Kidney (tissue), 14 donors: ENCODE results near the gene HPCA. TPM values are rescaled to one million over a fixed set of nuclear protein-coding genes. Genes with fewer than 3 reads are reported as not detected.

Source experiments
- DNase-seq, 5 donors: peaks; one replicate each; pipeline ENCODE4 v3.0.0-alpha.2; 2013 to 2020
- FAIRE-seq: peaks from 2 replicates; lab custom pipeline; 2012; peaks lifted over from hg19 to GRCh38; lab: Jason Lieb, UNC
- H3K27ac ChIP-seq, 2 donors: one replicate each; pipeline ENCODE4 v1.7.0; 2013; ENCODE audit warnings: low read depth in 2 of 2, low read length in 2 of 2, inconsistent platforms in 1 of 2
- H3K27me3 ChIP-seq: one replicate; pipeline ENCODE4 v1.7.1; 2013; ENCODE audit warnings: low read length, inconsistent platforms; ENCODE audit not compliant: control insufficient read depth, insufficient read depth
- H3K36me3 ChIP-seq, 3 donors: one replicate each; pipeline versions ENCODE4 v1.7.0 to v1.7.1; 2013; ENCODE audit warnings: low read length in 3 of 3, control low read depth in 1 of 3, inconsistent platforms in 1 of 3; ENCODE audit not compliant: insufficient read depth in 3 of 3, control insufficient read depth in 2 of 3
- H3K4me1 ChIP-seq, 3 donors: one replicate each; pipeline versions ENCODE4 v1.7.0 to v1.7.1; 2013; ENCODE audit warnings: low read length in 3 of 3, inconsistent platforms in 1 of 3, low read depth in 1 of 3; ENCODE audit not compliant: control insufficient read depth in 2 of 3, insufficient read depth in 2 of 3
- H3K4me3 ChIP-seq, 3 donors: one replicate each; pipeline versions ENCODE4 v1.7.0 to v1.8.1; 2013; ENCODE audit warnings: low read length in 3 of 3, control low read depth in 1 of 3, inconsistent platforms in 1 of 3
- H3K9ac ChIP-seq, 3 donors: one replicate each; pipeline versions ENCODE4 v1.7.0 to v1.7.1; 2013; ENCODE audit warnings: low read length in 3 of 3, control low read depth in 1 of 3, inconsistent platforms in 1 of 3
- H3K9me3 ChIP-seq, 3 donors: one replicate each; pipeline versions ENCODE4 v1.7.0 to v1.7.1; 2013; ENCODE audit warnings: low read length in 3 of 3, control low read depth in 1 of 3, inconsistent platforms in 1 of 3; ENCODE audit not compliant: control insufficient read depth in 2 of 3, insufficient read depth in 1 of 3
- intact Hi-C: fragments of 100-400 bp; cut with DNase I; formaldehyde crosslinking; loops from one replicate; pipeline ENCODE4 v1.11.1; 2022
- polyA plus RNA-seq: library from polyadenylated mRNA; stranded (reverse); fragments of 350-450 nt; fragmentation: Illumina TruSeq; extraction: RNeasy Lipid Tissue Mini Kit (QIAGEN cat#74804); gene quantifications from one replicate; pipeline ENCODE4 v1.2.3, GENCODE V29; 2014; ENCODE audit warnings: low read depth, low replicate concordance; ENCODE audit not compliant: insufficient read depth
- total RNA-seq: library from RNA; stranded (reverse); fragmentation: NEBNext Ultra II Directional; extraction: Animal tissue kit (Norgen Biotek cat#: 25700); gene quantifications from one replicate; pipeline ENCODE4 v1.2.1, GENCODE V29; 2021
- TF ChIP-seq, protein P1 (sequence below): IDR thresholded peaks from 3 replicates; pipeline ENCODE4 v1.5.1; 2012; ENCODE audit warnings: mild to moderate bottlenecking, moderate library complexity, borderline replicate concordance; ENCODE audit not compliant: insufficient read depth; ENCODE audit errors: extremely low read depth
- donor health status: control.
- donor health status: control.
- donor health status: control.
- donor health status: control.
- donor health status: control.
- donor health status: DM: yes; HTN: yes; CAD: no.
- donor health status: Normal renal cell carcinoma (clear cell type).

Gene HPCA
- total and polyA plus RNA-seq, 2 donors from 2014 or later = 0.28 to 1.2 TPM

DNA sequence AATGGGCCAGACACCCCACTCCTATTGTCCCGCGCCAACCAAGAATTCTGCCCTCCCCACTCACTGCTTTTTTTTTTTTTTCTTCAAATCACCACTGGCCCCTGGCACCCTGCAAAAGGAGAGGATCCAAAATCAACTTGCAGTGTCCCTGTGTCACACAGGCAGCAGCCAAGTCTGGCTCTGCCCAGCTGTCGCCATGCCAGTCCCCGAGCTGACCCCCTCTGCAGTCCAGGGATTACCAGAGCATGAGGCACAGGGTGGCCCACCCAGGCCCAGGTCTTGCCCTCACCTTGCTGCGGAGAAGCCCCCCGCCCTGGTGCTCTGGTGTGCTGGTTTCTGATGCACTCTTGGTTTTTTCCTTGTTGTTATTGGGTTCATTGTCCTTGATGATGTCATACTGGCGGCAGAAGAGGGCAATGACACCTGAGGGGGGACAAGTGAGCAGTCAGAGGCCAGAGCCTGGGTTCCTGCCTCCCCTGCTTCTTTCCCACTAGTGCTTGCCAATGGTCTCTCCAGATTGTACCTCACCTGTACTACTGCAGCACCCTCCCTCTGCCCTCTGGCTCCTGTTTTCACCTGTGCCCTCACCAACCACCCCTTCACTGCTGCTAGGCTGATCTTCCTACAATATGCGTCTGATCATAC is 21.8 kb upstream of the HPCA start:
- Histone ChIP-seq H3K4me3 (no peak overlapping the region), H3K27ac (no peak overlapping the region), H3K36me3 (no peaks in the 10 kb centered on the region), H3K9me3 (no peaks in the 10 kb centered on the region), H3K27me3 (no peaks in the 10 kb centered on the region), H3K4me1 (peaks cover 0 to 6% (median 0%) of the 10 kb centered on the region in 3 donors), H3K9ac (no peak overlapping the region)
- intact Hi-C loops = no loop called here
- TF ChIP-seq, protein P1, sequence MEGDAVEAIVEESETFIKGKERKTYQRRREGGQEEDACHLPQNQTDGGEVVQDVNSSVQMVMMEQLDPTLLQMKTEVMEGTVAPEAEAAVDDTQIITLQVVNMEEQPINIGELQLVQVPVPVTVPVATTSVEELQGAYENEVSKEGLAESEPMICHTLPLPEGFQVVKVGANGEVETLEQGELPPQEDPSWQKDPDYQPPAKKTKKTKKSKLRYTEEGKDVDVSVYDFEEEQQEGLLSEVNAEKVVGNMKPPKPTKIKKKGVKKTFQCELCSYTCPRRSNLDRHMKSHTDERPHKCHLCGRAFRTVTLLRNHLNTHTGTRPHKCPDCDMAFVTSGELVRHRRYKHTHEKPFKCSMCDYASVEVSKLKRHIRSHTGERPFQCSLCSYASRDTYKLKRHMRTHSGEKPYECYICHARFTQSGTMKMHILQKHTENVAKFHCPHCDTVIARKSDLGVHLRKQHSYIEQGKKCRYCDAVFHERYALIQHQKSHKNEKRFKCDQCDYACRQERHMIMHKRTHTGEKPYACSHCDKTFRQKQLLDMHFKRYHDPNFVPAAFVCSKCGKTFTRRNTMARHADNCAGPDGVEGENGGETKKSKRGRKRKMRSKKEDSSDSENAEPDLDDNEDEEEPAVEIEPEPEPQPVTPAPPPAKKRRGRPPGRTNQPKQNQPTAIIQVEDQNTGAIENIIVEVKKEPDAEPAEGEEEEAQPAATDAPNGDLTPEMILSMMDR = no peak
- DNase-seq (no peak), FAIRE-seq (no peak)

DNA sequence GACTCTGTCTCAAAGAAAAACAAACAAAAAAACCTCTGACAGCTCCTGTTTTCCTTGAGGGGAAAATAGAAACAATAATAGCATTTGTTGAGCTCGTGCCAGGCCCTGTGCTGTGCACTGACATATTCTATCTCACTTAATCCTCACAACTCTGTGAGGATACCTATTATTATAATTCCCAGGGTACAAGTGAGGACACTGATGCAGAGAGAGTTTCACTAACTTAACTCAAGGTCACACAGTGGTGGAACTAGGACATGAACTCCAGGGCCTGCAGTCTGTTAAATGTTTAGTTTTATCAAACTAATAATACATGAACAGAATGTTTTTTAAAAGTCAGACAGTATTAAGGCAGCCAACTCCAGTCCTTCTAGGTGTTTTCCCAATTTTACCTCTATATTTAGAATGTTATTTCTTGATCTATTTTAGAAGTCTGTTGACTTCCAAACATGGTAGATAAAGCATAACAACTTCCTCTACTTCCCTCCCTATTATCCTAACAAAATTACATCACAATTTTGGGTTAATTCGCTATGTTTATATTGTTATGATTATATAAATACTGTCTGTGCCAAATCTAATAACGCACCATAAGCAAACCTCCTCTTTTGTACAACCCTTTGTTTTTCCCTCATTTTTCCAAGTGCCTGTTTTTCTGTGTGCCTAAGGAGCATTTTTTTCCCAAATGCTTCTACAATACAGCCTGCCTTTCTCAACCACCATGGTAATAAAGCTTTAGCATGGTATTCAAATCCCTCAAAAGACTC is 20.5 kb upstream of the HPCA start:
- intact Hi-C loops = no loop called here
- no peaks in the 10 kb centered on the region for H3K27me3 ChIP-seq
- peaks cover 0 to 6% (median 3%) of the 10 kb centered on the region in 3 donors for H3K4me1 ChIP-seq
- H3K9ac ChIP-seq = no peak overlapping the region
- no peaks in the 10 kb centered on the region for H3K9me3 ChIP-seq
- no peaks in the 10 kb centered on the region for H3K36me3 ChIP-seq
- H3K27ac ChIP-seq = no peak overlapping the region
- no peak overlapping the region for H3K4me3 ChIP-seq
- DNase-seq = no peak
- TF ChIP-seq, protein P1 = no peak
- FAIRE-seq = no peak

- Histone ChIP-seq H3K27me3 (no peaks in the 10 kb centered on the region), H3K4me3 (no peak overlapping the region), H3K9me3 (no peaks in the 10 kb centered on the region), H3K9ac (no peak overlapping the region), H3K36me3 (no peaks in the 10 kb centered on the region), H3K27ac (no peak overlapping the region), H3K4me1 (peaks cover 0 to 13% (median 7%) of the 10 kb centered on the region in 3 donors)
- FAIRE-seq (no peak), DNase-seq (no peak)
- intact Hi-C loops = no loop called here
- TF ChIP-seq, protein P1 = no peak
These were observed 19.1 kb upstream of the HPCA start for GRCh38 chr1:32867151-32867550.
